Activated CD4-positive, alpha-beta T cell treated with anti-CD3 and anti-CD28 coated beads for 24 hours (primary cell): ENCODE data around the gene TUBB3.

Source experiments
- DNase-seq, 2 donors: peaks; one replicate each; pipeline ENCODE4 v3.0.0-alpha.2; 2020; ENCODE audit warnings: low read depth in 2 of 2

TUBB3 gene

GRCh38 chr16:89938175-89938885 lies 15.2 kb downstream of the TUBB3 start:
- DNase-seq: no peak

- no peak for DNase-seq
Measured at GRCh38 chr16:89944773-89945172, 21.6 kb downstream of the TUBB3 start.

GRCh38 chr16:89945654-89946053 lies 22.5 kb downstream of the TUBB3 start:
- no peak for DNase-seq

GRCh38 chr16:89946515-89946914 lies 23.4 kb downstream of the TUBB3 start:
- no peak for DNase-seq

GRCh38 chr16:89949121-89949742 lies 26.1 kb downstream of the TUBB3 start:
- no peak for DNase-seq

- DNase-seq: no peak
Measured at GRCh38 chr16:89949756-89950155, 26.6 kb downstream of the TUBB3 start.

- DNase-seq: no peak
Measured at GRCh38 chr16:89951509-89951908, 28.4 kb downstream of the TUBB3 start.

GRCh38 chr16:89952049-89952448 lies 28.9 kb downstream of the TUBB3 start:
- no peak for DNase-seq

GRCh38 chr16:89952551-89952950 lies 29.4 kb downstream of the TUBB3 start:
- no peak for DNase-seq

GRCh38 chr16:89953671-89954406 lies 30.7 kb downstream of the TUBB3 start:
- DNase-seq: no peak

GRCh38 chr16:89954462-89954861 lies 31.3 kb downstream of the TUBB3 start:
- no peak for DNase-seq

GRCh38 chr16:89955001-89955685 lies 32.0 kb downstream of the TUBB3 start:
- DNase-seq: no peak

- no peak for DNase-seq
Measured at GRCh38 chr16:89956505-89957215, 33.5 kb downstream of the TUBB3 start.

GRCh38 chr16:89957216-89957785 lies 34.2 kb downstream of the TUBB3 start:
- no peak for DNase-seq

- DNase-seq: no peak
Measured at GRCh38 chr16:89958068-89958467, 34.9 kb downstream of the TUBB3 start.

- DNase-seq: no peak
Measured at GRCh38 chr16:89958596-89958995, 35.5 kb downstream of the TUBB3 start.

- DNase-seq: no peak
Measured at GRCh38 chr16:89960966-89961365, 37.8 kb downstream of the TUBB3 start.

- no peak for DNase-seq
Measured at GRCh38 chr16:89961920-89962319, 38.8 kb downstream of the TUBB3 start.

GRCh38 chr16:89962754-89963498 lies 39.8 kb downstream of the TUBB3 start:
- DNase-seq: no peak

GRCh38 chr16:89964201-89964600 lies 41.1 kb downstream of the TUBB3 start:
- DNase-seq: no peak
